ENCODE results near the gene GPRC5A. TPM values are rescaled to one million over a fixed set of nuclear protein-coding genes. Genes with fewer than 3 reads are reported as not detected.
A peak's percentile ranks its signal among the peaks of the same experiment; 100 is the strongest.

The GPRC5A gene
- total RNA-seq, 6 experiments from 2014 or later: 206 to 371 (median 280) TPM

- Mint-ChIP-seq H3K4me1 (ENCODE audit: low read depth) (peaks cover 67% of the 10 kb centered on the region), H3K27ac (peak overlapping the region; percentile 97), H3K27me3 (ENCODE audit: insufficient read depth) (peaks cover 12% of the 10 kb centered on the region), H3K9me3 (no peaks in the 10 kb centered on the region), H3K36me3 (ENCODE audit: low read depth) (peaks cover 48% of the 10 kb centered on the region), H3K4me3 (peak overlapping the region; percentile 94)
- TF ChIP-seq CTCF (IDR thresholded peaks at IDR 0.05): no peak
- DNase-seq: no peak
Observed at GRCh38 chr12:12889701-12890100, 1.7 kb upstream of the GPRC5A start.

GRCh38 chr12:12890543-12891079 is 751 bp upstream of the GPRC5A start:
- Mint-ChIP-seq H3K4me3 (peak overlapping the region; percentile 94), H3K9me3 (no peaks in the 10 kb centered on the region), H3K36me3 (ENCODE audit: low read depth) (peaks cover 49% of the 10 kb centered on the region), H3K4me1 (ENCODE audit: low read depth) (peaks cover 70% of the 10 kb centered on the region), H3K27ac (peak overlapping the region; percentile 97), H3K27me3 (ENCODE audit: insufficient read depth) (peaks cover 12% of the 10 kb centered on the region)
- peak; percentile 69 for DNase-seq
- TF ChIP-seq CTCF (IDR thresholded peaks at IDR 0.05): peak; percentile 54

GRCh38 chr12:12891881-12892355 is 556 bp downstream of the GPRC5A start:
- no peak for DNase-seq
- peak overlapping the region; percentile 94 for H3K4me3 Mint-ChIP-seq
- no peak for TF ChIP-seq CTCF (IDR thresholded peaks at IDR 0.05)
- peaks cover 12% of the 10 kb centered on the region for H3K27me3 Mint-ChIP-seq (ENCODE audit: insufficient read depth)
- peaks cover 73% of the 10 kb centered on the region for H3K4me1 Mint-ChIP-seq (ENCODE audit: low read depth)
- H3K9me3 Mint-ChIP-seq: no peaks in the 10 kb centered on the region
- H3K36me3 Mint-ChIP-seq (ENCODE audit: low read depth): peaks cover 50% of the 10 kb centered on the region
- peak overlapping the region; percentile 97 for H3K27ac Mint-ChIP-seq

GRCh38 chr12:12892681-12893141 is 1.3 kb downstream of the GPRC5A start:
- H3K27ac Mint-ChIP-seq: 0 out of 2 replicates have a peak overlapping the region, but pooled peaks have one; percentile 97
- DNase-seq: no peak
- no peaks in the 10 kb centered on the region for H3K9me3 Mint-ChIP-seq
- H3K36me3 Mint-ChIP-seq (ENCODE audit: low read depth): peaks cover 52% of the 10 kb centered on the region
- peaks cover 11% of the 10 kb centered on the region for H3K27me3 Mint-ChIP-seq (ENCODE audit: insufficient read depth)
- H3K4me3 Mint-ChIP-seq: peak overlapping the region; percentile 94
- TF ChIP-seq CTCF (IDR thresholded peaks at IDR 0.05): no peak
- H3K4me1 Mint-ChIP-seq (ENCODE audit: low read depth): peaks cover 81% of the 10 kb centered on the region

GRCh38 chr12:12893438-12893837 is 2.1 kb downstream of the GPRC5A start:
- no peak for TF ChIP-seq CTCF (IDR thresholded peaks at IDR 0.05)
- no peak for DNase-seq
- Mint-ChIP-seq H3K9me3 (no peaks in the 10 kb centered on the region), H3K36me3 (ENCODE audit: low read depth) (peaks cover 48% of the 10 kb centered on the region), H3K4me3 (peak overlapping the region; percentile 94), H3K4me1 (ENCODE audit: low read depth) (peaks cover 86% of the 10 kb centered on the region), H3K27ac (no peak overlapping the region), H3K27me3 (ENCODE audit: insufficient read depth) (peaks cover 9% of the 10 kb centered on the region)
